ENCODE results near the gene U2SURP. TPM values are rescaled to one million over a fixed set of nuclear protein-coding genes. Genes with fewer than 3 reads are reported as not detected.

The U2SURP gene
- total RNA-seq, 4 donors from 2014 or later: 92.4 to 104 (median 95.6) TPM

- no peak overlapping the region for H3K4me3 ChIP-seq
- H3K27ac ChIP-seq: no peak overlapping the region
- H3K36me3 ChIP-seq: no peaks in the 10 kb centered on the region
- H3K4me1 ChIP-seq: no peaks in the 10 kb centered on the region
- peaks cover 0 to 4% of the 10 kb centered on the region in 2 donors for H3K27me3 ChIP-seq
- TF ChIP-seq POLR2A (IDR thresholded peaks at IDR 0.05) (no peak), CTCF (IDR thresholded peaks at IDR 0.05) (no peak), EP300 (IDR thresholded peaks at IDR 0.05) (no peak)
- no peak for DNase-seq (ENCODE audit: low spot score in 2 of 2)
- H3K9me3 ChIP-seq: peaks cover 0 to 32% (median 3%) of the 10 kb centered on the region in 4 donors
- WGBS, 2 donors: 89 to 90% methylated on average over 7 of the region's 7 CpGs
Measured at GRCh38 chr3:143101792-143102381, 100.5 kb downstream of the U2SURP start.

- Histone ChIP-seq H3K4me1 (no peaks in the 10 kb centered on the region), H3K9me3 (peaks cover 0 to 34% (median 3%) of the 10 kb centered on the region in 4 donors), H3K27me3 (peaks cover 0 to 4% of the 10 kb centered on the region in 2 donors), H3K36me3 (no peaks in the 10 kb centered on the region), H3K27ac (no peak overlapping the region), H3K4me3 (no peak overlapping the region)
- 74 to 90% methylated on average over 2 of the region's 2 CpGs for WGBS, 2 donors
- DNase-seq (ENCODE audit: low spot score in 2 of 2): no peak
- TF ChIP-seq POLR2A (IDR thresholded peaks at IDR 0.05) (no peak), CTCF (IDR thresholded peaks at IDR 0.05) (no peak), EP300 (IDR thresholded peaks at IDR 0.05) (no peak)
Measured at GRCh38 chr3:143103652-143104051, 102.3 kb downstream of the U2SURP start.

GRCh38 chr3:143105170-143105569 is 103.8 kb downstream of the U2SURP start:
- TF ChIP-seq EP300 (IDR thresholded peaks at IDR 0.05) (no peak), CTCF (IDR thresholded peaks at IDR 0.05) (no peak), POLR2A (IDR thresholded peaks at IDR 0.05) (no peak)
- WGBS, 2 donors: 81 to 85% methylated on average over 5 of the region's 5 CpGs

GRCh38 chr3:143109861-143110260 is 108.5 kb downstream of the U2SURP start:
- TF ChIP-seq CTCF (IDR thresholded peaks at IDR 0.05): no peak
- TF ChIP-seq EP300 (IDR thresholded peaks at IDR 0.05): no peak
- no peak for TF ChIP-seq POLR2A (IDR thresholded peaks at IDR 0.05)
- 82 to 83% methylated on average over 5 of the region's 5 CpGs for WGBS, 2 donors
- Histone ChIP-seq H3K36me3 (no peaks in the 10 kb centered on the region), H3K4me3 (no peak overlapping the region), H3K9me3 (peaks cover 0 to 20% (median 2%) of the 10 kb centered on the region in 4 donors), H3K4me1 (no peaks in the 10 kb centered on the region), H3K27ac (no peak overlapping the region), H3K27me3 (no peaks in the 10 kb centered on the region)
- DNase-seq (ENCODE audit: low spot score in 2 of 2): no peak

More at GRCh38 chr3:143105170-143105569, 103.8 kb downstream of the U2SURP start:
- peaks cover 0 to 4% of the 10 kb centered on the region in 2 donors for H3K27me3 ChIP-seq
- H3K4me3 ChIP-seq: no peak overlapping the region
- DNase-seq (ENCODE audit: low spot score in 2 of 2): no peak
- H3K27ac ChIP-seq: no peak overlapping the region
- peaks cover 0 to 34% (median 3%) of the 10 kb centered on the region in 4 donors for H3K9me3 ChIP-seq
- H3K4me1 ChIP-seq: no peaks in the 10 kb centered on the region
- H3K36me3 ChIP-seq: no peaks in the 10 kb centered on the region

Small RNAs within 50 kb of the gene (small RNA-seq; reads per million reads assigned to genes)
- gene AC021074.2: not detected

Other genes starting within 250 kb of the U2SURP start
- gene PCOLCE2, start 112.5 kb upstream of the U2SURP start, total RNA-seq: 100 to 1,000 TPM in 1 of 4 donors, 10 to 100 TPM in 3; 38.5 to 105 (median 59.1) TPM
- gene PAQR9, start 37.9 kb upstream of the U2SURP start, total RNA-seq: not detected
- 10 to 100 TPM; 14.7 to 33.7 (median 18.8) TPM for gene CHST2, start 118.2 kb downstream of the U2SURP start, total RNA-seq